Gastroesophageal sphincter (tissue), 4 donors: ENCODE results near the gene ODAD3. TPM values are rescaled to one million over a fixed set of nuclear protein-coding genes. Genes with fewer than 3 reads are reported as not detected.

Experiments used
- ATAC-seq: fragments of 150-250 bp; one replicate; pipeline ENCODE4 v1.9.1; 2016; ENCODE audit warnings: mild to moderate bottlenecking, moderate library complexity
- H3K27ac ChIP-seq, 4 donors: fragments of 200-600 bp; sonication (generic) in 3 of 4; 1 replicate in 3 of 4; 2 replicates in 1 of 4; pipeline ENCODE4 v1.5.1; 2016 to 2019
- H3K27me3 ChIP-seq: fragments of 200-600 bp; sonication (generic); one replicate; pipeline ENCODE4 v1.5.1; 2019
- H3K36me3 ChIP-seq, 2 donors: fragments of 200-600 bp; sonication (generic); one replicate each; pipeline ENCODE4 v1.5.1; 2019; ENCODE audit warnings: control low read depth in 1 of 2
- H3K4me1 ChIP-seq, 3 donors: fragments of 200-600 bp; sonication (generic); 1 replicate in 2 of 3; 2 replicates in 1 of 3; pipeline ENCODE4 v1.5.1; 2016 to 2019; ENCODE audit warnings: control low read depth in 2 of 3
- H3K4me3 ChIP-seq, 2 donors: fragments of 200-600 bp; sonication (generic); one replicate each; pipeline ENCODE4 v1.5.1; 2019; ENCODE audit warnings: mild to moderate bottlenecking in 1 of 2, moderate library complexity in 1 of 2
- H3K9me3 ChIP-seq, 3 donors: fragments of 200-600 bp; sonication (generic); one replicate each; pipeline ENCODE4 v1.5.1; 2017 to 2019; ENCODE audit warnings: control low read depth in 2 of 3
- EP300 ChIP-seq: sonication (generic); formaldehyde crosslinking; IDR thresholded peaks from one replicate; pipeline ENCODE4 v1.6.1; 2017; ENCODE audit warnings: antibody characterized with exemption, mild to moderate bottlenecking
- POLR2A ChIP-seq, 2 donors: fragments of 450-650 bp; IDR thresholded peaks; one replicate each; pipeline ENCODE4 v1.6.1; 2017; ENCODE audit warnings: antibody characterized with exemption in 2 of 2, mild to moderate bottlenecking in 2 of 2, moderate library complexity in 1 of 2
- POLR2AphosphoS5 ChIP-seq: sonication (generic); formaldehyde crosslinking; IDR thresholded peaks from one replicate; pipeline ENCODE4 v1.6.1; 2017; ENCODE audit warnings: antibody characterized with exemption
- WGBS, 2 donors: methylation state at CpG; one replicate each; pipeline ENCODE4 v1.1.5; 2018; ENCODE audit warnings: low coverage in 1 of 2; 5-methylcytosine and 5-hydroxymethylcytosine counted together
- total RNA-seq, 4 donors: library from RNA; depleted of rRNA; stranded (reverse); fragments of >200 nt; gene quantifications; one replicate each; pipeline ENCODE4 v1.1.0, GENCODE V29; 2016
- TF ChIP-seq, protein P1 (sequence below), 4 experiments: fragments of 200-600 bp in 2 of 4; fragments of 450-650 bp in 2 of 4; sonication (generic) in 1 of 4; IDR thresholded peaks; one replicate each; pipeline ENCODE4 v1.5.1; 2017 to 2019; ENCODE audit warnings: antibody characterized with exemption in 4 of 4, mild to moderate bottlenecking in 2 of 4, moderate library complexity in 2 of 4

Gene ODAD3
- total RNA-seq, 4 donors from 2014 or later: 0.27 to 1.4 TPM; not detected in 2

DNA sequence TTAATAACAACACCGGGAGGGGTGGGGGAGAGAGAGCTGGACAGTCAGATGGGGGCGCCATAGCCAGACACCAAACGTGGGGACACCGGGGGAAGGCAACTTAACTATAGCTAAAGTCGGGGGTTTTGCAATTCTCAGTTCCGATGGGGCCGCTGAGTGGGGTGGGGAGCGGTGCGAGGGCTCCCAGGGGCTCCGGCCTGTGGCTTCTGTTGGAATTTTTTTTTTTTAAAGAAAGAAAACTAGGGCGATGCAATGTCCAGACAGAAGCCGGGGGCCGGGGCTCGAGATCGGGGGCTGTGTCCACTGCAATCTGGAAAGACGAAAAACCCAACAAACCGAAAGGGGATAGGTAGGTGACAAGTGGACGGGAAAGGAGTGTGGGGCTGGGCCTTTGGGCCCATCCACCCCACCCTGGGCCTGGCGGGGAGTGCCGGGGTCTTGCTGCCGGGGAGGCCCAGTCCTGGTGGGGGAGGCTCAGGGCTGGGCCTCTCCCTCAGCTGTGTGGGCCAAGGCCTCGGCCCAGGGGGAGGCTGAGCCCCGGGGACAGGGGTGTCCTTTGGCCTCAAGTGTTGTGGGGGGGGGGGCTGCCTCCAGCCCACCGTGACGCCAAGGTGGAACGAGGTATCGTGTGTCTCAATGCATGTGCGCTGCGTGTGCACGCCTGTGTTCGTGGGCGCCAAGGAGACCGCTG is 17.8 kb upstream of the ODAD3 start:
- TF ChIP-seq, protein P1, sequence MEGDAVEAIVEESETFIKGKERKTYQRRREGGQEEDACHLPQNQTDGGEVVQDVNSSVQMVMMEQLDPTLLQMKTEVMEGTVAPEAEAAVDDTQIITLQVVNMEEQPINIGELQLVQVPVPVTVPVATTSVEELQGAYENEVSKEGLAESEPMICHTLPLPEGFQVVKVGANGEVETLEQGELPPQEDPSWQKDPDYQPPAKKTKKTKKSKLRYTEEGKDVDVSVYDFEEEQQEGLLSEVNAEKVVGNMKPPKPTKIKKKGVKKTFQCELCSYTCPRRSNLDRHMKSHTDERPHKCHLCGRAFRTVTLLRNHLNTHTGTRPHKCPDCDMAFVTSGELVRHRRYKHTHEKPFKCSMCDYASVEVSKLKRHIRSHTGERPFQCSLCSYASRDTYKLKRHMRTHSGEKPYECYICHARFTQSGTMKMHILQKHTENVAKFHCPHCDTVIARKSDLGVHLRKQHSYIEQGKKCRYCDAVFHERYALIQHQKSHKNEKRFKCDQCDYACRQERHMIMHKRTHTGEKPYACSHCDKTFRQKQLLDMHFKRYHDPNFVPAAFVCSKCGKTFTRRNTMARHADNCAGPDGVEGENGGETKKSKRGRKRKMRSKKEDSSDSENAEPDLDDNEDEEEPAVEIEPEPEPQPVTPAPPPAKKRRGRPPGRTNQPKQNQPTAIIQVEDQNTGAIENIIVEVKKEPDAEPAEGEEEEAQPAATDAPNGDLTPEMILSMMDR (IDR thresholded peaks at IDR 0.05): no peak
- TF ChIP-seq POLR2AphosphoS5: no peak
- TF ChIP-seq EP300: no peak
- no peak for TF ChIP-seq POLR2A (IDR thresholded peaks at IDR 0.05)
- H3K4me3 ChIP-seq: no peak overlapping the region
- H3K36me3 ChIP-seq: peaks cover 0 to 33% of the 10 kb centered on the region in 2 donors
- H3K27me3 ChIP-seq: peaks cover 22% of the 10 kb centered on the region
- H3K27ac ChIP-seq: no peak overlapping the region
- no peak for ATAC-seq
- peaks cover 0 to 4% (median 0%) of the 10 kb centered on the region in 3 donors for H3K4me1 ChIP-seq
- H3K9me3 ChIP-seq: no peaks in the 10 kb centered on the region
- 38 to 87% methylated on average over 4 to 7 of the region's 33 CpGs for WGBS, 2 donors

DNA sequence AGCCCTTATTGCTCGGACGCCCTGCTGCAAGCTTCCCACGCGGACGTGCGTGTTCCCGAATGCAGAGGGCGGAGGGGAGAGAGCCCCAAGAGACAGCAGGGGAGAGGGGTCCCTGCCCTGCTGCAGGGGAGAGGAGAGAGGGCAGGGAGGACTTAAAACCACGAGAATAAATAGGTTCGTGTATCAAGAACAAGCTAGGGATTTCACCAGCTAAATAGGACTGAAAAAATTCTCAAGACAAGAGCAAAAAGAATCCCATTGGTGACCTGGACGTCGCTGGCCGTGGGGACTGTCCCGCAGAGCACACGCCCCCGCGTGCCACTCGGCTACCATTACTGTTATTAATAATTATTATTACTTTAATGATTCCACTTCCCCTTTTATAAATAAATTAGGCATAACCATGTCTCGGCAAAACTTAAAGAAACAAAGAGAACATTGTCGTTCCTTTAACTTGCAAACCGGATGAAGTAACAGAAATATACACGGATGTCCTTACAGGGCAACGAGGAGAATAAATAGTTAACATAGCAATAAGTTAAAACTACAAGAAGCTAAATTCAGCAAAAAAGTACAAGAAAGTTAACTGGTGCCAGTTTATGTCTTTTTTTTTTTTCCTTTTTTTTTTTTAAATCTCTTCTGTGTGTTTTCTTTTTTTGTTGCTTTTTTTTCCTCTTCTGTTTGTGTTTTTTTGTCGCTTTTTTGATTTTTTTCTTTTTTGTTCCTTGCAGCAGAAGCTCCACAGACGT is 17.1 kb upstream of the ODAD3 start:
- ATAC-seq: no peak
- Histone ChIP-seq H3K9me3 (no peaks in the 10 kb centered on the region), H3K4me1 (peaks cover 0 to 4% (median 0%) of the 10 kb centered on the region in 3 donors), H3K36me3 (peaks cover 0 to 41% of the 10 kb centered on the region in 2 donors), H3K4me3 (no peak overlapping the region), H3K27ac (no peak overlapping the region), H3K27me3 (peaks cover 22% of the 10 kb centered on the region)
- 28 to 29% methylated on average over 16 to 17 of the region's 25 CpGs for WGBS, 2 donors
- TF ChIP-seq, protein P1 (IDR thresholded peaks at IDR 0.05): no peak
- TF ChIP-seq POLR2A (IDR thresholded peaks at IDR 0.05): no peak
- TF ChIP-seq EP300: no peak
- TF ChIP-seq POLR2AphosphoS5: no peak

DNA sequence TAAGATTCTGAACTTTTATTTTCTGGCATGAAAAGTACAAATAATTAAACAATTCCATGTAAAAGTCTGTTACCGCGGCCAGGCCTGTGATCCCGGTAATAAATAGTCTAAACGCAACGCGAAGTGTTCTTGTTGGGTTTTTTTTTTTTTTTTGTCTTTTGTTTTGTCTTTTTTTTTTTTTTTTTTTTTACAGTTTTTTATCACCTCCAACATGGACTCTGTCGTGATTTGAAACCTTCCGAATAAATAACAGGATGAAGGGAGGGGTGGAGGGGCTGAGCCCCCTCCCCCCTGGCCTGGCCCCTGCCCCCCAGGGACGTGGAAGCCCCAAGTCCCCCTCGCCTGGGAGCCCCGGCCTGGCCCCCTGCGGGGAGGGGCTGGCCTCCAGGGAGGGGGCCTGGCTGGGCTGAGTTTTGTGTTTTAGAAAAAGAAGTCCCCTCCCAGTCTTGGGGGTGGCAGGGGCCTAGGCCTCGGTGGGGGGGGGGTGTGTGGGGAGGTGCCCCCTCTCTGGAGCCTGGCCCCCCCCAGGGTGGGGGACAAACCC is 16.5 kb upstream of the ODAD3 start:
- peaks cover 22% of the 10 kb centered on the region for H3K27me3 ChIP-seq
- no peak for ATAC-seq
- WGBS, 2 donors: 46 to 47% methylated on average over 5 to 7 of the region's 13 CpGs
- no peak overlapping the region for H3K4me3 ChIP-seq
- no peaks in the 10 kb centered on the region for H3K9me3 ChIP-seq
- H3K4me1 ChIP-seq: peaks cover 0 to 4% (median 0%) of the 10 kb centered on the region in 3 donors
- H3K36me3 ChIP-seq: peaks cover 0 to 47% of the 10 kb centered on the region in 2 donors
- TF ChIP-seq EP300 (no peak), POLR2A (IDR thresholded peaks at IDR 0.05) (no peak), POLR2AphosphoS5 (no peak)
- TF ChIP-seq, protein P1 (IDR thresholded peaks at IDR 0.05): no peak
- H3K27ac ChIP-seq: no peak overlapping the region

DNA sequence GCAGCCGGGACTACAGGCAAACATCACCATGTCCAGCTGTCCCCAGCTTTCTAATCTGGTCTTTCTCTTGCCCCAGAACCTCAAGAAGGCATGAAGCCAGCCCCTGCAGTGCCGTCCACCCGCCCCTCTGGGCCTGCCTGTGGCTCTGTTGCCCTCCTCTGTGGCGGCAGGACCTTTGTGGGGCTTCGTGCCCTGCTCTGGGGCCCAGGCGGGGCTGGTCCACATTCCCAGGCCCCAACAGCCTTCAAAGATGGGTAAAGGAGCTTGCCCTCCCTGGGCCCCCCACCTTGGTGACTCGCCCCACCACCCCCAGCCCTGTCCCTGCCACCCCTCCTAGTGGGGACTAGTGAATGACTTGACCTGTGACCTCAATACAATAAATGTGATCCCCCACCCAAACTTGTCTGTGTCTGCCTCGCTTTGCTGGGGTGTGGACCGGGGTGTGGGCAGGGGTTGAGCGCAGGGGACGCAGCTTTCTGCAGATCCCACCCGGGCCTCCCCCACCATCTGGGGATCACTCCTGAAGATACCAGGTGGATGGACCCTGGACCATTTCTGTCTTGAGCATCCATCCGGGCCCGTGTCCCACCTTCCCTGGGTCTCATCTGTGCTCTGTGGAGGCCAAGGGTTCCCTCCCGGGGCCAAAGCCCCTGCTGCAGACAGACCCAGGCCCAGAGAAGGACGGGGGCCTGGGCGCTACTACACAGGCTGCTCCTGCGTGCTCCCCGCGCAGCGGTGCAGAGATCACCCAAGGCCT is 15.8 kb upstream of the ODAD3 start:
- peaks cover 0 to 54% of the 10 kb centered on the region in 2 donors for H3K36me3 ChIP-seq
- no peak for ATAC-seq
- TF ChIP-seq EP300: no peak
- TF ChIP-seq, protein P1 (IDR thresholded peaks at IDR 0.05): no peak
- peaks cover 0 to 4% (median 0%) of the 10 kb centered on the region in 3 donors for H3K4me1 ChIP-seq
- no peak overlapping the region for H3K4me3 ChIP-seq
- peaks cover 22% of the 10 kb centered on the region for H3K27me3 ChIP-seq
- 77% methylated on average over 6 of the region's 21 CpGs; no CpG with 5 or more reads in 1 of the 2 donors for WGBS, 2 donors
- H3K27ac ChIP-seq: no peak overlapping the region
- H3K9me3 ChIP-seq: no peaks in the 10 kb centered on the region
